HG03060 (cell line): ENCODE results near the gene GREM1.

Experiments used
- ATAC-seq: cut with Tn5 transposase; IDR thresholded peaks from one replicate; pipeline ENCODE4 v1.9.1; 2021; ENCODE audit warnings: low read depth, moderate number of reproducible peaks; ENCODE audit not compliant: unreplicated experiment

GREM1 gene

GRCh38 chr15:32694222-32694983 is 23.4 kb upstream of the GREM1 start:
- ATAC-seq, result no peak

- no peak for ATAC-seq
These were observed 18.9 kb upstream of the GREM1 start for GRCh38 chr15:32698773-32699390.

GRCh38 chr15:32700501-32701150 is 17.2 kb upstream of the GREM1 start:
- no peak for ATAC-seq

- ATAC-seq, result no peak
These were observed 15.9 kb upstream of the GREM1 start for GRCh38 chr15:32701863-32702262.

- ATAC-seq, result no peak
These were observed 13.3 kb upstream of the GREM1 start for GRCh38 chr15:32704395-32704981.

GRCh38 chr15:32705446-32705845 is 12.4 kb upstream of the GREM1 start:
- ATAC-seq, result no peak

- no peak for ATAC-seq
These were observed 11.1 kb upstream of the GREM1 start for GRCh38 chr15:32706704-32707103.

- ATAC-seq, result no peak
These were observed 10.4 kb upstream of the GREM1 start for GRCh38 chr15:32707436-32707835.

- ATAC-seq, result no peak
These were observed 8.3 kb upstream of the GREM1 start for GRCh38 chr15:32709295-32710033.

GRCh38 chr15:32715276-32715675 is 2.5 kb upstream of the GREM1 start:
- ATAC-seq, result no peak

GRCh38 chr15:32716216-32716914 is 1.4 kb upstream of the GREM1 start:
- no peak for ATAC-seq

- ATAC-seq, result no peak
These were observed 834 bp upstream of the GREM1 start for GRCh38 chr15:32716915-32717425.

GRCh38 chr15:32718227-32718820 is 520 bp downstream of the GREM1 start:
- ATAC-seq, result no peak

GRCh38 chr15:32718821-32719716 is 1.3 kb downstream of the GREM1 start:
- ATAC-seq, result no peak

- ATAC-seq, result no peak
These were observed 3.8 kb downstream of the GREM1 start for GRCh38 chr15:32721596-32721995.

- ATAC-seq, result no peak
These were observed 4.3 kb downstream of the GREM1 start for GRCh38 chr15:32722136-32722535.

- ATAC-seq, result peak; percentile 83
These were observed 5.6 kb downstream of the GREM1 start for GRCh38 chr15:32723171-32723948.
